ENCODE data around the gene DGKI. TPM values are rescaled to one million over a fixed set of nuclear protein-coding genes. Genes with fewer than 3 reads are reported as not detected.

The DGKI gene
- 3.3 TPM for total RNA-seq

DNA sequence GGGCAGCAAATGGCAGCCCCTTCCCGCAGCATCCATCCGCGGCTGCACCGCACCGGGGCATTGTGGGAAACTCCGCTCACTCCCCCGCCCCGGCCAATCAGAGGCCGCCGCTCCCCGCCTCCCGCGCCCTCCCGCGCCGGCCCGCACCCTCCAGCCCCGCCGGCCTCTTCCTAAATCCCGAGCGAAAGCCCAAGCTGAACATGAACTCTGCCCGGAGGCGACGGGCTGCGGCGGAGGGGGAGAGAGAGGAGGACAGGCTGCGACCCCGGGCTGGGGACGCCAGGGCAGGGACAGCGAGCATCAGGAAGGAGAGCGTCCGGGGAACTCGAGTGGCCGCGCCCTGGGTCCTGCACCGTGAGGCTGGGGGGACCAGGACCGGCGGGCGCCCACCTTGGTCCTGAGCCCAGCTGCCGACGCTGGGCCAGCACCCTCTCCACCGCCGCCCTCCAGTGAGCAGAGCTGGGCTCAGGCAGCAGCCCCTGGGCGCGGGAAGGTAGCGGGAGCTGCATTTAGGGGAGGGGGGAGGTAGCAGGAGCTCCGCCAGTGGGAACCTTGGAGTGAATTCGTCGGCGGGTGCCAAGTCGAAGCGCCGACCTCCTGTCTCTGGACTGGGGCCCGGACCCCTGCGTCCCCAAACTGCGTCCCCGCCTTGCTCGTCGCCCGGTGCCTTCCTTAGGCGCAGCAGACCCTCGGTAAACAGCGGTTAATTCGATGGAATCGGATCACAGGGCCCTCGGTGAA lies at the start of gene DGKI:
Gene DGKI (minus strand): TSS at position 148 of the 741 bp plus-strand sequence.
- peak; percentile 44 for DNase-seq (ENCODE audit: low spot score)

DNA sequence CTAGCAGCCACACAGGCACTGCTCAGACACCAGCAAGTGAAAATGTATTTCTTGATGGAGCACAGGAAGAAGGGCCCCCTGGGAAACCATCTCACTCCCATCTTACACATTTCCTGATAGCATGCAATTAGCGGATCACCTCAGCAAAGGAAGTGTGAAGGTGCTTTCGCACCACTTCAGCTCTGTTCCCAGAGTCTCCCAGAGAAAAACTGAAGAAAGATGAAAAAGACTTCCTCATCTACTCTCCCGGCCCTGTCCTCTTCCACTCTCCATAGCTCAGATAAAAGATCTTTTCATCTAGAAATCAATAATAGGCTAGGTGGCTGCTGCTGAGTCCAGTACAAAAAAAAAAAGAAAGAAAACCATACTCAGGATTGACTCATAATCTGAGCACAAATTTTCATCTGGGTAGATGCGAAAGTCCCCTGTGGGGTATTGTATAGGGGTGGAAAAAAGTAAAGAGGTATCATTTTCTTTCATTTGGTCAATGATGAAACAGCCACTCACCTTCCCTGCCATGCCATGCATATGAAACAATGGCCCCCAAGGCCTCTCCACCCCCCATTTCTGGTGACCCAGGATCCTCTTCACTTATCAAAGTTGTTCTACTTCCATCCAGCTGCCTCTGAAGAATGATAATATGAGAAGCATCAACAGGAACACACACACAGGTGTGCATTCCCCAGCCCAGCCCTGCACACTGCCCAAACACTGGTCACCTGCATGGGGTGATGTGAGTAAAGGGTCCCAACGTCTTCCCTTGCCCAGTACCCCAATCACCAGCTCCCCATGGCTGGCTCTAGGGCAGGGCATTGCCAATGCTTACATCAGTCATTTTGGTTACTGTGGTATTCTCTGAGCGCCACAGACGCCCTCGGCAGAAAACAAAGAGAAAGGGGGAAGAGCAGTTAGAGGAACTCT lies 48.8 kb upstream of the DGKI start:
- DNase-seq (ENCODE audit: low spot score): no peak

DNA sequence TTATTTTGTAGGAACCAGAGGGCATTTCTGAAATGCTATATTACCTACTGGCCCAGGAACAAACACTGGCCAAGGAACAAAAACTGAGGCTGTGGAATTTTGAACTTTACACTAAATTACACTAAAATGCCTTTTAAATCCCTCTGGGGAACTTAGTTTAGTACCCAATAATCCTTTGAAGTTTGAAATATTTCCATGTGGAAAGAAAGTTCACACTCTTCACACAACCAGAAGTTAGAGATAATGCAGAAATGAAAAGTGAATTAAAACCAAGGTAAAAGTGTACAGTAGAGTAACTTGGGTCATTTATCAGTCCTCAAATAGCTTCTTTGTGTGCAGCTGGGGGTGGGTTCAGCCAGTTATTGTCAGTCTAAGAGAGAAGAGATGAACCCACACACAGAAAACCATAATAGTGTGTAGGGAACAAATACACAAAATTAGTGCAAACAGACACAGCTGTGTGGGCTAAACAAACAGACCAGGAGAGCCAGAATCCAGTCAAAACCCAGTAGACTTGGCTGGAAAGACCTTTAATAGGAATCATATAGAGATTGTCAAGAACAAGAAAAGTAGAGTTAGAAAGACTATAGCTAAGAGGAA lies 46.5 kb upstream of the DGKI start:
- no peak for DNase-seq (ENCODE audit: low spot score)

GRCh38 chr7:137891016-137891655 lies 44.4 kb upstream of the DGKI start:
- DNase-seq (ENCODE audit: low spot score): no peak

- DNase-seq (ENCODE audit: low spot score): no peak
These were observed 43.7 kb upstream of the DGKI start for GRCh38 chr7:137890449-137890921.

DNA sequence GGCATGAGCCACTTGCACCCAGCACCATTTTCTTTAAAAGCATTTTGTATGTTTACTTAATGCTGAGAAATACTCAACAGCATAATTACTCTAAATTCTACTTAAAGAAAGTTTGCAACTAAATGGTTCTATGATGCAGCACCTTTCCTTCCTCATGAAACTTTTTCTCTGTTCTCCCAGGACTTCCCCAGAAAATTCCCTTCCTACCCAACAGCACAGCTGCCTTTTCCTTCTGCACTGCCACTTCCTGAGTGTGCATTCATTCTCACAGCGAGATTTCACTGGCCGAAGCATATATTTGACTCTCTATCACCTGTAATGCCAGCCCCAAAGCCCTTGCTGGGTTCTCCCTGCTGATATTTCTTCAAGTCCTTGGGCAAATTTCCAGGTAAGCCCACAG lies 41.5 kb upstream of the DGKI start:
- no peak for DNase-seq (ENCODE audit: low spot score)

- DNase-seq (ENCODE audit: low spot score): no peak
These were observed 40.0 kb upstream of the DGKI start for GRCh38 chr7:137886746-137887145.

GRCh38 chr7:137886281-137886680 lies 39.5 kb upstream of the DGKI start:
- no peak for DNase-seq (ENCODE audit: low spot score)

DNA sequence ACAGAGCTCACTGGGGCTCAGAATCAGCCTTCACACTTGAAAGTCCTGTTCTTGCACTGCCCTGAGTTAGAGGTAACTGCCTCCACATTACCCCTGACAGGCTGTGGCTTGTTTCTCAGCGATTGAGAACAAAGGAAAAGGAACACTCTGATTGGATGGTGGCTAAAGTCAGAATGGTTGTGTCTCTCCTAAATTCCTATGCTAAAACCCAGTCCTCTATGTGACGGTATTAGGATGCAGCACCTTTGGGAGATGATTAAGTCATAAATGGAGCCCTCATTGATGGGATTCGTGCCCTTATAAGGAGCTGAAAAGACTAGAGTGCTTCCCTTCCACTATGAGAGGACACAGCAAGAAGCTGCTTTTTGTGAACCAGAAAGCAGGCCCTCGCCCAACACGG lies 38.9 kb upstream of the DGKI start:
- DNase-seq (ENCODE audit: low spot score): no peak

GRCh38 chr7:137882806-137883205 lies 36.0 kb upstream of the DGKI start:
- DNase-seq (ENCODE audit: low spot score): no peak

DNA sequence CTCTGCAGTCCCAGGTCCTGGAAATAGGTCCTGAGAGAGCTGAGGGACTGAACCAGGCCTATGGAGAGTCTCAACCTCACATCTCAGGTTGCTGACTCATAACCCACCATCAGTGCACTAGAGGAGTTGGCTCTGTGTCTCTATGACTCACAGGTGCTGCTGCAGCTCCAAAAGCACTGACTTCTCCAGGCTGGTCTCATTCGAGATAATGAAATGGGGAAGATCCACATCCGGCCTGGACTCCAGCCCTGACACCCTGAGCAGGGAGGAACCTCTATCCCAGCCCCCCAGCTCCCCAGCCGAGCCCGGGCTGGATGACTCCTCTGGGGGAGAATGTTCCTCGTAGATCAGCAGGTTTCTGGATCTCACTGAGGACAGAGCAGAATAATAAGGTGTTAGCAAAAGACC lies 35.5 kb upstream of the DGKI start:
- DNase-seq (ENCODE audit: low spot score): no peak

GRCh38 chr7:137881607-137882260 lies 35.0 kb upstream of the DGKI start:
- no peak for DNase-seq (ENCODE audit: low spot score)

GRCh38 chr7:137880432-137880831 lies 33.7 kb upstream of the DGKI start:
- no peak for DNase-seq (ENCODE audit: low spot score)

GRCh38 chr7:137879357-137880158 lies 32.8 kb upstream of the DGKI start:
- no peak for DNase-seq (ENCODE audit: low spot score)

DNA sequence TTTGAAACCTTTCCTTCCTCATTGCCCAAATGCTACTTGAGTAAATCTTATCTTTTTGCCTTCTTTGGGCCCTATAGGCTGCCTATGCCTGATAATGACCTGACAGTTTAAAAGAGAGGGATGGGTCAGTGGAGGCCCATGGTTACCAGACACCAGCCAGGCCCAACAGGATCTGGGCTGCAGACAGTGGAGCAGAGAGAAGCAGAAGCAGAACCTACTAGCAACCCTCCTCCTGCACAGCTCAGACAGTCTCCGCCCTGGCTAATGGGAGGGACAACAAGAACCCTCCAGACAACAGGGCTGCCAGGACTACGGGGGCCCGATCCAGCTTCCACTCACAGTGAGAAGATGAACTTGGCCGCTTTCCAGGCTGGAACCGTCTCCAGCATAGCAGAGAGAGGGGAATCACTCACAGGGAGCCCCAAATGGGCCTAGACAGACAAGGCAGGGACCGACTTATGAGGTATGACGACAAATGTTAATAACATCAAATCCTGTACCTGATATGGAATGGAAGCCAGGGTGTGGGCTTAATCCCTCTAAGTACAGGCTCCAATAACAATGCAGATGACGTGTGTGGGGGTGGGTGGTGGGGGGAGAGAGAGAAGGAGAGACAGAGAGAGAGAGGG lies 31.7 kb upstream of the DGKI start:
- peak; percentile 74 for DNase-seq (ENCODE audit: low spot score)

DNA sequence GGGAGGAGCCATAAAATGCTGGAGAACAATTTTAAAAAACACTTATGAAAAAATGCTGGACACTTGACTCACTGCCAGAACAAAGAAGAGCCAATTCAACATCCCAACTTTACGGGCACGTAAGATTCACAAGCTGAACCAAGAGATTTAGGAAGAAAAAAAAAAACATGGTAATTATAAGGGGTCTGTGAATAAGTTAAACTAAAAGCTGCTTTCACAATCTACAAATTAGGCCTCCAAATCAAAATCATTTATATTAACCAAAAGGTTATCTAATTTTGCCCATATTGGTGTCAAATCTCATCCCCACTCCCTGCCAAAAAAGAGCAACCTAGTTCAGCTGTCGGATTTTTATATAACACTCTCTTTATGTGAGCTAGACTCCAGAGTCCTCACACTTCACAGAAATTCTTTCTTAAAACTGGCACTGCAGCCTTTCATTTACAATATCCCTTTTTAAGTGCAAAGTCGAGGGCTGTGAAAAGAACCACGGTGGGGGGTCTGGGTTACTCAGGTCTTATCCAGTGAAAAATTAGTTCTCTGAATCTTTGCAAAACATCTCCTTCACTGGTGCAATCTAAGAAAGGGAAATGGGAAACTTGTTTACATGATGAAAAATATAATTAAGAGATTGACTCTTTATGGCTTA lies 30.4 kb upstream of the DGKI start:
- DNase-seq (ENCODE audit: low spot score): no peak

DNA sequence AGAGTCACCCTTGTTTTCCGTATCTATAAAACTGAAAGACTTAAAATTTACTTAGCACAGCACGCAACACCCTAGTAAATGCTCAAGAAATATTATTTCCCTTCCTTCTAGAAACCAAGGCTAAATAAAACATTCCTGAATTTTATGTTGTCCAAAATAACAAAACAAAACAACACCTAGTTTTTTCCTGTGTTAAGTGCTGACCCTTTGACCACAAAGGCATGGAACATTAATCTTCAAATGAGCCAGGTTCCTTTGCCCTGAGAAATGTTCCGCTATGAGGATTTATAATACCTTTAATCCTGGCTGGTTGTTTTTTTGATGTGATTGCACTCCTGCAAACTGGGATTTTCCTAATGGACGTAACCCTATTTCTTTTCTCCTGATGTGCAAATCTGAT lies 29.0 kb upstream of the DGKI start:
- no peak for DNase-seq (ENCODE audit: low spot score)

- DNase-seq (ENCODE audit: low spot score): no peak
These were observed 27.4 kb upstream of the DGKI start for GRCh38 chr7:137873979-137874777.

- DNase-seq (ENCODE audit: low spot score): no peak
These were observed 26.8 kb upstream of the DGKI start for GRCh38 chr7:137873524-137873923.
